Measurements from ENCODE around the gene DNASE2B.

DNASE2B gene

DNA sequence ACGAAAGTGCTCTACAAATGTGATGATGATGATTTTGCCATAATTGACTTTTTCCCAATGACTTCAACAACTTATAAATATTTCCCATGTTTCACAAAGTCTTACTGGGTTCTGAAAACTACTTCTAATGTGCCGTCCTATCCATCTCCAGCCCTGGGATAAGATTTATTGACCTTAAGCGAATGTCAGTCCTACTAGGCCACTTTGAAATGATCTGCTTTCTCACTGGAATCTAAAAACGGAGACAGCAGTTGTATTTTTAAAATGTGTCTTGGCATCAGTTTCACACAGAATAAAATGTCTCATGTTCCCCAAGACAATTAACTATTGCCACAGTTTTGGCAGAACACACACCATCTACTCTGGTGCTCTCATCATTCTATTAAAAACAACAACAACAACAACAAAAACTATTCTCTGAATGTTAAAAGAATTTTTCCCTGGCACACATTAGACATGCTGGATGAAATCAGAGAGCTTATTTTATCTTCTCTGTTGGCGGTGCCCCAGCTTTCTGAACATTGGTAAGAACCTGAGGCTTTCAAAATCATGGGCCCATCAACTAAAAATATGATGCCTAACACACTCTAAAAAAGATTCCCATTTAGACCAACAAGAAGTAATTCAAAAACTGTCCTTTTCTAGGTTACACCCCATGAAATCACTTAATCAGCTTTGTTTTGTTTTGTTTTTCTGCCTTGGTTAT, 23.1 kb upstream of the DNASE2B start:
- no peak for DNase-seq

DNA sequence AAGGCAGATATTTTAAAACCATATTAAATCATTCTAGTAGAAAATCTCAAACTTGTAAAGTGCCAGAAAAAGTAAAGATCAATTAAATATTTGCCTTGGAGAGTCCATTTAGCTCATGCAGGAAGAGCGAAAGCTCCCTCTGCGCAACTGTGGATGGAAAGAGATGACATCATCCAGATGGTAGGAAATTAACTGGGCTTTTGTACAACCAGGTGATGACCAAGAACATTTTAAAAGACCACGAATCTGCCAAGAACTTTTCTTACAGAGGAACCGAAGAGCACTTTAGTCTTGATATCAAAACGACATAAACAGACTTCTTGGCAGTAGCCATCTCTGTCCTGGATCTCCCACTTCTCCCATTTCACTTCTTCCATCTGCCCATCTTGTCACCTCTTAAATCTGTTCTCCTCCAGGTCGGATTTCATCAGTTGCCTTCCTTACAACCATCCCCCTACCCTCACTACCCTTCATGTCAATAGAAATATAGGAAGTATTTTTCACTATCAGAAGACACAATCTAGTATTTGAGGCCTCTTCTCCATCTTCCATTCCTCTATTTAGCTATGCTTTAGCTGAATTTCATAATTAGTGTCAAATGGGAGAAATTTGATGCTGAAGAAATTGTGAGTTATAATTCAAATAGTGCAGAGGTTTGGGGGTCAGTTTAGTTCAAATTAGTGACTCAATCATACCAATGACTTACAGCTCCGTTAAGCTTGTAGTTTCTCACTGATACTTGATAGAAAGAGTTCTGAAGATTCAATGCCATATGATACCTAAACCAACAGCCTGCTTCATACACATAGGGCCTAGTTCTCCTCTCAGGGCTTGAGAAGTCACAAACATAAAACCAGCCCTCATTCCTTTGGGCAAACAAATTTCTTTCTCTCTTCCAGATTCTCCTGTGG, 22.0 kb upstream of the DNASE2B start:
- no peak for DNase-seq

DNA sequence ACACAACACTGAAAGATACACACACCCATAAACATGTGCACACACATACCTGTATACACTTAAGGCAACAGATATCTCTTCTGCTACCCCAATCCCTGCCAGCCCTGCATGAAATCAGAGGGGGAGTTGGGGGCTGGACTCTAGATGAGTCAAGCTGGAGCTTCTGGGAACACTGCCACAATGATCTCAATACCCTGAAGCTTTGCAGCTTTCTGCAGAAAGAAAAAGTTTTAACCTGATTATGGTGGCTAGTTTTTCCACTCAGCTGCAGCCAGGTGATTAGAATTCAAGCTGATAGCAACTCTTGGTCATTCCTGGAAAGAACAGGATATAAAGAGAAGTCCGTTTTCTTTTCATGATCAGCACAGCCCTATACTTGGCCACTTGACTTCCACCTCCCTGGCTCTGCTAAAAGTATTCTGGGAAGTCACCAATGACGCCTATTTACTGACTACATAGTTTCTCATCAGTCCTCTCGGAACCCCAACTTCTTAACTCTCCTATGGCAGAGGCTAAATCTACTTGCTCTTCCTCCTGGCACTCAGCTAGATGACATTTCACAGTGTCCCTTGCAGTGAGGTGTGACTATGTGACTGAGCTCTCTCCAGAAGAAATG, 20.7 kb upstream of the DNASE2B start:
- no peak for DNase-seq

DNA sequence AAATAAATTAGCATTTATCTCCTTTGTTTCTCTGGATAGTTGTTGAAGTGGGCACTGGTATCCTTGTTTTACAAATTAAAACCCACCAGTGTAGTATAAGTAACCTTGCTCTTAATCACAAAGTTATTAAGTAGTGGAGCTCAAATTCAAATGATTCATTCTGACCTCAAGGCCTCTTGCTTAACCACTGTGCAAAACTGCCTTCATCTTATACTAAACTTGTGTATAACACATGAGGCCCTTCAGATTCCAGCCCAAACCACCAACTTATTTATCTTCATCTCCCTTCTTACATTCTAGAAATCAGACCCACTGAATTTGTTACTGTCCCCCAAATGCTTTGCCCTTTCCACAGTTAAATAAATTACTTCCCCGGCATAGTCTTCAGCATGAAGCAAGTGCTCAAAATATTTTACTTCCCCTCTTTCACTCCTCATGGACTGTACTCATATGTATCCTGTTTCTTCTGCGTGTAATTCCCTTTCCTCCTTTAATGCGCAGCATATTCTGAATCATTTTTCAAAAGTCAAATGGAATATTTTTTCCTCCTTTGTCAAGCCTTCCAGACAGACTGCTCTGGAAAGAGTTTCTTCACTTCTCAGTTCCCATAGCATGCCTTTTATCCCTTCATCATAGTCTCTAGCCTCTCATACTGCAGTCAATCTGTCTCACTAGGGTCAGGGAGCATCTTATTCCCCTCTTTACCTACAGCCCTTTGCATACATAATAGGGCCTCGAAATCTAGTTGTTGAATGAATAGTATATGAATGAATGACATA, 19.0 kb upstream of the DNASE2B start:
- DNase-seq: no peak

DNA sequence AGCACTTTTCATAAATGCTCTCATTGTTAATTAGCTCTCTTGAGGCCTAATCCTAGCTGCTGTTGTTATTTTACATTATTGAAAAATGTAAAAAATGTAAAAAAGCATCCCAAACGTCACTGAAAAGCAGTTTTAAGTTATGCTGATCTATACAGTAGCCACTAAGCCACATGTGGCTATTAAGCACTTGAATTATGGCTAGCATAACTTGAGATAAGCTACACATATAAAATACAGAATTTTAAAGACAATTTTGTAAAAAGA, 18.4 kb upstream of the DNASE2B start:
- DNase-seq: no peak

DNA sequence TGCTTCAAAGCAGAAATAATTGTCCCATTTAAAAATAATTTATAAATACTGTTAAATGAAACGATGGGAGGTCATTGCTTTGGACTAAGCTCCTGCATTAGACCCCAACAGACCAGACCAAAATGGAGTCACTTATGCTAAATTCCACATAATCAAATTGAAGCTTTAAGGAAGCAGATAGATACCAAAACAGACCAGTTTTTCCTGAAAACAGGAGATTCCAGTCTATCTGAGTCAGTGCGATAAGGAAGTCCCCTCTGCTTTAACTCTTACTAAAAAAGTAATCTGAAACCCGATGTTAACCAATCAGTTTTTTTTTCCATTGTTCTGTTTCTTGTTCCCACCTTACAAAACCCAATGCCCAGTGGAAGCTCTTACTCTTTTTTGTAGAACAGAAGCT, 16.2 kb upstream of the DNASE2B start:
- no peak for DNase-seq

DNA sequence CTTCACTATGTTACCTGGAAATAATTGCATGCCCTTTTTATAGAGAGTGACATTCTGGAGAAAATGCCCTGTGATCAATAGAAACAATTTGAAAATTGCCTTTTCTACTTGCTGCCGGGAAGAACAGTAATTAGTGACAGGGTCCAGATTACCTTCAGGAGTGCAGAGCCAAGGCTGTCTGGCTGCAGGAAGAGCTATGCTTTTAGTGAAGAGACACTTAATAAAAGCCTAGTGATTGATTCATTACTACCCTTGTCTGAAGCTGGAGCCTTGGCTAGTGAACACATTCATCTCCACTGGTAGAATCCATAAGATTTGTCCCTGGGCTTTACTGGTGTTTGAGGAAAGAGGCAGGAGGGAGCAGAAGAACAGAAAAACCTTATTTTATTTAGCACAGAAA, 12.9 kb upstream of the DNASE2B start:
- no peak for DNase-seq

DNA sequence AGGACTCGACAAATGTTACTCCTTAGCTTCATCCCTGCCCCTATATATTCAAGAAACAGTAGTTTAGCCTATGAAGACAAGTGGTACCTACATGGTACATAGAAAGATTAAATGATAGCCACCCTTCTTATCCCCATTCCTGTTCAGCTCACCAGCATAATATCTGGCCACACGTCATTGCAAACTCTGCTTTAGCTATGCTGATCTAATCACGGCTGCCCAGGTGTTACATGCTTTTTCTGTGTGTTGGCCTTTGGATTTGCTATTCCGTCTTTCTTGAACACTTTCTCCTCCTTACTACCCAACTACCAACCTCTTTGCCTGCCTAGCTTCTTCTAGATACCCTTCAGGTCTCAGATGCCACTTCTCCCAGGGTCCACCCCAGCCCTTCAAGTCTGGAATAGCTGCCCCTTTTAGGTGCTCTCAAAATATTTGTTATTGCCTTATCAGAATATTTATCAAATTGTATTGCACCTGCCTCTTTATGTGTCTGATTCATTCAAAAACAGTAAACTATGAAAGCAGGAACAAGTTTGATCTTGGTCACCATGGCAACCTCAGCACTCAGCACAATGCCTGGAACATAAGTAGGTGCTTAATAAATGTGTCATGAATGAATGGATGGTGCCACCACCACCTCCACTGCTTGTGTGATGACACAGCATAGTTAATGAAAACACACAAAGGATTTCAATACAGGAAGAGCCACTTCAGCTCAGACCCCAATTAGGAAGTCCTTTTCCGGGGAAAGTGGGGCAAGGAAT, 11.4 kb upstream of the DNASE2B start:
- DNase-seq: no peak

DNA sequence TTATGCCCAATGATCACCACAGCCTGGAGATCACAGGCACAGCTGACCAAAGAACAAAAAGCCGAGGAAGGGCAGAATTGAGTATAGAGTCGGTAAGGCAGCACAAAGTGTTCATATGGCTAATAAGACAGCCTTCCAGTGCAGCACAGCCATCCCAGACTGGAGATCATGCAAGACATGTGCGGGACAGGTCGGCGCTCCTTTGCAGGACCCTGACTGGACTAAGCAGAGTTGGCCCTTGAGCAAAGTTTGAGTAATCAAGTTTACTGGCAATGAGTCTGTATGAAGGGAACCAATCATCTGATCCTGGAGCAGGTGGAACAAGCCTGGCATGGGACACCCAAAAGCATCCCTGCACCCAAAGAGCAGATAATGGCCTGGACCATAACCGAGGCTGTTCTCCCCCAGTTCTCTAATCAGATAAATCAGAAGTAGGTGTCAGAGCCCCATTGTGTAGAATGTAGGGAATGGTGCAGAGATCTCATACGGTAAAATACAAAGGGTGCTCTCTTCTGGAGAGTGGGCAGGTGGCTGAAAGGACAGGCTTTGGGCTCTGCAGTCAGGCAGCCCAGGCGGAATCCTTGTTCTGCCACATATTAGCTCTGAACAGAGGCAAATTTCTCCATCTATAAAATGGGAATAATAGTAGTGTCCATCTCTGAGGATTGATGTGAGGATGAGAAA, 10.7 kb upstream of the DNASE2B start:
- DNase-seq: no peak

DNA sequence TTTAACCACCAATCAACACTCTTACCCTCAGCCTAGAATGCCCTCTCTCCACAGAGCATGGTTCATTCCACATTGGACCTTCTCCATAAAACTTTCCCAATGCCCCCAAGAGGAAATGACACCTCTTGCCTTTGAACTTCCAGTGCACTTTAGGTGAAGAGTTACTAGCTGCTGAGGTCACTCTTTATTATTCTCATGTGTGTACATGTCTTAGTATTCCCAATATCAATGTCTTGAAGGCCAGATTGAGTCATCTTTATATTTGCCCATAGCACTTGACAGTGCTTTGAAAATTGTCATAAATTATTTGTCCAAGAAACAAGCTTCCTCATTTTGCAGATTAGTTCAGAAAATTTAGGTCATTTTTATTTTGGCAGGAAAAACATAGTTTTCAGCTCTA, 8.1 kb upstream of the DNASE2B start:
- no peak for DNase-seq

DNA sequence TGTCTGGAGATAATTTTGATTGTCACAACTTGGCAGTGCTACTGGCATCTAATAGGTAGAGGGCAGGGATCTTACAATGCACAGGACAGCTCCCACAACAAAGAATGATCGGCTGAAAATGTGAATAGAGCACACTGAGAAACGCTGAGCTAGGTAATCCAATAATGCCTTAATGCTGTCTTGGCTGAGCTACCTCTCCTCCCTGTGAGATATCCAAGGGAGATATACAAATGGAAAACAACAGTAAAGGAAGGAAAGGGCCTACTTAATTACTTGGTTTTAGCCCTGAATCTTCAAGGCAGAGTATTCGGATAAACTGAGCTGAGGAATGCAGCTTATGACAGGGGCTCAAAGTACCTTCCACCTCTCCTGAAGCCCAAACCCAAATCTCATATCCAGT, 2.9 kb downstream of the DNASE2B start:
- no peak for DNase-seq

DNA sequence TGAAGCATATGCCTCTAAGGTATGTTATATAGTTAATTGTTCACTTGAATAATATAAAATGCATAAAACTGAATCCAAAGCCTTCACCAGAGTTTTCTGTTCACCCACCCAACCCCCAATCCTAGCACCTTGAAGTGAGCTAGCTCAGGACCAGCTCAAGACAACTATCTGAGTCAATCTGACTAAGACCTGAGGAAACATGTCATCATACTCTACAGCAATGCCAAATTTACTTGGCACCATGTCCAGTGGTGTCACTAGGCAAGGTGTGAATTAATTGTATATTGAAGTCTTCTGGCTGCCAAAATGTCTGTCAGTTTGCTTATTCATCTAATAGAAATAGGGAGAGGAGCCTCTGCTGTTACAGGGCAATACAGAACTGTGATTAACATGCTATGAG, 3.8 kb downstream of the DNASE2B start:
- no peak for DNase-seq

DNA sequence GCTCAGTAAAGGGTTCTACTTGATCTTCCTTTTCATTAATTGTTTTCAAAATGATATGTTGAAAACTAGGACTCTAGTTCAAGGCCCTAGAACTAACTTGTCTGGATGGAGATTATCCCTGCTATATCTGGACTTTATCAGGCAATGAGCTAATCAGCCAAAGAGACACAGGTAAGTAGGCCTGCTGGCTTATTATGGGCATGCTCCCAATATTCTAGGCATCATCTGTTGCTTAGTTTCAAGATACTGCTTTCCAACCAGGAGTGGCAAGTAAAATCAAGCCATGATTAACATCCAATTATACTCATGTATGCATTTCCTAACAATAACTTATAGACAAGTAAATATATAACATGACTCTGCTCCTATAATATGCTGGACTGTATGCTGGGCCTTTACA, 4.2 kb downstream of the DNASE2B start:
- DNase-seq: no peak

DNA sequence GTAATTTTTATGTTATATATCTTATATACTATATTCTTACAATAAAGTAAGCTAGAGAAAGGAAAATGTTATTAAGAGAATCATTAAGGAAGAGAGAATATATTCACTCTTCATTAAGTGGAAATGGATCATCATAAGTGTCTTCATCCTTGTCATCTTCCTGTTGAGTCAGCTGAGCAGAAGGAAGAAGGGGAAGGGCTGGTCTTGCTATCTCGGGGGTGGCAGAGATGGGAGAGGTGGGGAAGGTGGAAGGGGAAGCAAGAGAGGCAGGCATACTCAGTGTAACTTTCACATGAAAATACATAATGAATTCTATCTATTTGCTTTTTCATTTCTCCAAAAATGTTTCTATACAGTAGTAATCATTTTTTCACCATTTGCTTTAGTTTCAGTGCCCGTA, 5.1 kb downstream of the DNASE2B start:
- DNase-seq: no peak

DNA sequence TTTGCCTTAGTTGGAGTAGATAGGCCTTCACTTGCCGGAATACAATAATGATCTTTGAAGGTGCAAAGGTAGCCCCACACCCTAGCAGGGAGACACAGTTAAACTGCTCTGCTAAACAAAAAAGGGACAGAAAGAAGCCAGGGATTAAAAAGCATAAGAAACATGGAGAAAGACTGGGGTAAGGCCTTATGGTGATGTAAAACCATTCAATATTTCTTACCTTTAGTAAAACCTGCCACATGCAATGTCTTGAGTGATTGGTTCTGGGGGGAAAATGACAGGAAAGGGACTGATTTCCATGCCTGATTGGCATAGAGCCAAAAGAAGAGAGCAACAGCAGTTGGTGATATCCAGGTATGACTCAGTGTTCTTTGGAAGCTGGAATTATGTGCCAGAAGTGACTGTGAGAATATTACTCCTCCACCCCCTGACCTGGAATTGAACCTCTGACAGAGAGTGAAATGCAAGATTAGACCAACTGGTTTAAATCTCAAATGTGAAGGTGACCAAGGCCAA, 8.1 kb downstream of the DNASE2B start:
- DNase-seq: no peak

DNA sequence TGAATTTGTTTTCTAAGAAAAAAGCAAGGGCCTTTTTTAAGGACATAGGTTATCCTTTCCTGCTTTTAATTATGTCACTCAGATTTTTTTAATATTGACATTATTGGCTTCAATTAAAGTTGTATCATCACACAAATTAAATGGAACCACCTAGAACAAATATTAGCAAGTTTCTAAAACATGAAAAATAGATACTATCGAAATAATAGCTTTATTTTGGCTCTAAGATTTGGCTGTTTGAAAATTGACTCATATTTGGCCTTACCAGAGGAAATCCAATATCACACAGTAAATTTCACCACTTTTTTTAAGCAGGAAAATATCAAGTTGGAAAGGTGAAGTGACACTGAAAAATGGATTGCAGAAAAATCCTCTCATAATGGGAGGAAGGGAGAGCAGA, 9.2 kb downstream of the DNASE2B start:
- DNase-seq: no peak

DNA sequence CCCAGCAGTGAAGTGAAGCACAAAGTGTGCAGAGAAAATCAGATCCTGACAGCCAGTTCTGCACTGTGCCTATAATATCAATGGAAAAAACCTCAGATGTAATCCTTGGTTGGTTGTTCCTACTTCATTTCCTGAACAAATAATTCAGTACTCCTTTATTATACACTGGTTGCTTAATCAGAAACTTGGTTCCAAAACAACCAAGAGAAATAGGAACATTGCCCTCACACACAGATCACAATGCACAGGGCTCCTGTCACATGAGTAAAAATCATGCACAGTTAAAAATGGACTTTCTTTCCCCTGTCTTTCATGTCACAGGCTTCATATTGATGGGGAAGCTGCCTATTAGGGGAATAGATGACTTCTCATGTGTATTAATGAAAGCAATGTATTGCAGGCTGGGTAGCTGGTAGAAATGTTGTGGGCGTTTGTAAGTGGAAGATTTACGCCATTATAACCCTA, 9.7 kb downstream of the DNASE2B start:
- no peak for DNase-seq

DNA sequence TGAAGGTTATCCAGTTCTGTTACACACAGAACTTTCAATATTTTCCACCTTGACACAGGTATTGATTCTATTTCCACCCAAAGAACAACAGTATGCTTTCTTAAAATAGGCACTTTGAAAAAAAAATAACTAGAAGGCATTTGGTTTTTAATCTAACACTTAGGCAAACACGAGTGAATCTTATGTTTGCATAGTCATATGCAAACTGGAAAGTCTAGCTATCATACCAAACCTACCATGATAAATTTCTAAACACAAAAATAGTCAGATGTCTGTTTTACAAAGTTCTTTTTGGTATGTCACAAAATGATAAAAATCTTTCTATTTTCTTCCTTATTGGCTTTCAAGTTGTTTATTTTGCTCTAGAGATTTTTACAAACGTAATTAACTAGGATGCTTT, 11.6 kb downstream of the DNASE2B start:
- DNase-seq: no peak

DNA sequence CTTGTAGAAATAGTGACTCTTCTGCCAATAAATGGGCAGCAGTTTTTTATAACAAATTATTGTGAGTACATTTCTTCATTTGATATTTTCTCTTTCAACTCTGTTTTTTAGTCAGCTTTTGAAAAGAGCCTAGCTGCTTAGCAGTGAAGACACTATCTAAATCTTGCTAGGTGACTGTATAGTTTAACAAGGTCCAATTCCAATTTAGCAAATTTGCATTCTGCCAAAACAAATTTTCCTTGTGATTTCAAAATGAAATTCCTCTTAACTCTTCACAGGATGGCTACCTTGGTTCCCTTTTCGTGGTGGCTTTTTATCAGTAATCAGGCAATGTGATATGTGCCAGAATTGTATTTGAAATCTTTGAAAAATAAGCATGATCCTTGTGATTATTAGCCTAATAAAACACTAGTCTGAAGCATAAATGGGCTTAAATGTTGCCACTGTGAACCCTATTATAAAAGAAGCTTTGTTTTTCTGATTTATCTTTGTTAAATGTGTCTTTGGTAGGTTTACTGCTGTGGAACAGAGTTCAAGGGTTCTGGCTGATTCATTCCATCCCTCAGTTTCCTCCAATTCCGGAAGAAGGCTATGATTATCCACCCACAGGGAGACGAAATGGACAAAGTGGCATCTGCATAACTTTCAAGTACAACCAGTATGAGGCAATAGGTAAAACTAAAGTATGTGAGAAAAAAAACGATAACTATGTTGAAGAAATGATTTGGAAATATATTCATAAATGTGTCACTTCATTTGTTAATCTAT, 12.2 kb downstream of the DNASE2B start:
- no peak for DNase-seq

DNA sequence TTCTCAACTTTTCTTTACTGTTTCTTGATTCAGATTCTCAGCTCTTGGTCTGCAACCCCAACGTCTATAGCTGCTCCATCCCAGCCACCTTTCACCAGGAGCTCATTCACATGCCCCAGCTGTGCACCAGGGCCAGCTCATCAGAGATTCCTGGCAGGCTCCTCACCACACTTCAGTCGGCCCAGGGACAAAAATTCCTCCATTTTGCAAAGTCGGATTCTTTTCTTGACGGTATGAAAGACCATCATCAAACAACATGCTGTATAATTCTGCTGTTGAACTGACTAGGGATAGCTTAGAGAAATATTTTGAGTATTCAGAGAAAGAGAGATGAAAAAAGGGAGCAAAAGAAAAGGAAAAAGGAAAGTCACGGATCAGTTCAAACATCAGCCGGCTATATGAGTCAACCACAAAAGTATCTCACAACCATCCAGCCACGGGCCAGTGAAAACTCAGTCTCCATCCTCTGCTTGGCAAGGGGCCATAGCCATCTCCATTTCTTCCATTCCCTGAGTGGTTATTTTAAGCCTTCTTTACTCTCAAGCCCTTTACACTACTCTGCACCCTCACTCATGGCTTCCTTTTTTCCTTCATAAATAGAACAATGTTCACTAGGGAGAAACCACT, 14.1 kb downstream of the DNASE2B start:
- no peak for DNase-seq

Measured in activated effector memory CD4-positive, alpha-beta T cell treated with Interleukin-2 at 50 U/mL for 16 hours (primary cell).